Midbrain (tissue), 1 donor: ENCODE measurements around the gene WDR33.
A peak's percentile ranks its signal among the peaks of the same experiment; 100 is the strongest.

Experiments
- DNase-seq: peaks from one replicate; lab custom pipeline; 2025; lab: John Stamatoyannopoulos, UW

WDR33 gene

GRCh38 chr2:127655209-127656073, 155.5 kb downstream of the WDR33 start:
- no peak for DNase-seq

GRCh38 chr2:127654838-127655175, 156.2 kb downstream of the WDR33 start:
- DNase-seq, result no peak

- no peak for DNase-seq
These were observed 156.7 kb downstream of the WDR33 start for GRCh38 chr2:127654084-127654837.

GRCh38 chr2:127653421-127654083, 157.4 kb downstream of the WDR33 start:
- no peak for DNase-seq

- no peak for DNase-seq
These were observed 158.1 kb downstream of the WDR33 start for GRCh38 chr2:127652786-127653357.

- DNase-seq, result peak; percentile 81
These were observed 158.9 kb downstream of the WDR33 start for GRCh38 chr2:127651971-127652550.

GRCh38 chr2:127651381-127651809, 159.6 kb downstream of the WDR33 start:
- DNase-seq, result no peak
